AG04449 (cell line): ENCODE results near the gene MYBPC3.

Experiments
- CTCF ChIA-PET: fragments of 350-600 bp; formaldehyde crosslinking; extraction: SDS; loops from one replicate; lab custom pipeline; 2021; ENCODE audit warnings: antibody characterized with exemption; lab: Yijun Ruan, JAX
- POLR2A ChIA-PET: fragments of 400-600, 350-600 bp; formaldehyde crosslinking; extraction: SDS; loops from one replicate; lab custom pipeline; 2020; ENCODE audit warnings: antibody characterized with exemption, inconsistent platforms; lab: Yijun Ruan, JAX
- DNase-seq: peaks from one replicate; pipeline ENCODE4 v3.0.0-alpha.2; 2010; ENCODE audit warnings: low read depth, low spot score
- H3K4me3 ChIP-seq: 2 replicates; pipeline ENCODE4 v1.5.1; 2011; ENCODE audit warnings: low read depth, mild to moderate bottlenecking, control low read depth, low read length
- CTCF ChIP-seq: IDR thresholded peaks from one replicate; pipeline ENCODE4 v1.5.1; 2011; ENCODE audit warnings: mild to moderate bottlenecking, moderate library complexity, low read length, control low read depth, inconsistent platforms; ENCODE audit not compliant: insufficient read depth; ENCODE audit errors: missing control alignments

MYBPC3 gene

DNA sequence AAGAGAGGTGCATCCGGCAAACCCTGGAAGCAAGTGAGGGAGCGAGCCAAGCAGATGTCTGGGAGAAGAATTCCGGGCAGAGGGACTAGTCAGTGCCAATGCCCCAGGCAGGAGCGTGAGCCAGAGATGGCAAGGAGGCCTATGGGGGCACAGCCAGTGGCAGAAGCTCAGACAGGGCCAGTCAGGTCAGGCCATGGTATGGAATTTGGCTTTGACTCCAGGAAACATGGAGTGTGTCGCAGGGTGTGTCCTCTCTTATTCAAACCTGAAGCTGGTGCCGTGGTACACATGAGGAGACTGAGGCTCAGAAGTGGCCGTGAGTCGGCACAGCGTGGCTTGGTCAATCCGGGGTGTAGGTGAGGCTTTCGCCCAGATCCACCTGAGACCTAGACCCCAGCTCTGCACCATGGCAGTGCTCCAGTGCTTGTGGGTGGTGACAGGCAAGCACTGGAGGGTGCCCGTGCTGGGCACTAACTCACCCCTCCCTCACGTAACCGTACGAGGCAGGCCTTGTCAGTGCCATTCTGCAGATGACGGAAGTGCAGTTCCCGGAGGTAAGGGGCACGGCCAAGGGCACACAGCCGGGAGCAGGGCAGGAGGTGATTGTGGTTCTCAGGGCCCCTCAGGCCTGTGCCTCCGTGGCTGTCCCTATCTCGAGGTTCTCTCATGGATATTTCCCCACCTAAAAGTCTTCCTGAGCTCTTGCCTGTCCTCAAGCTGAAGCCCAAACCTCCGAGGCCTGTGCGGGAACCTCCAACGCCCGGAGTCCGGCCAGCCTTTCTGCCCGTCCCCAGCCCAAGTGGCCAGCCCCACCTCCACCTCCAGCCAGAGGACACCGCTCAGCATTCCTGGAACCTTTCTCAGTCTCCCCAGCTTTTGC, 36.4 kb upstream of the MYBPC3 start:
- ChIA-PET CTCF (interaction anchor here (0.9 to 8.3 kb wide), 7 partner anchors 13 to 30 kb away, joined by 3 to 123 read pairs (median 6); no protein-coding TSS in a partner anchor), POLR2A (no interaction called here)
- no peak overlapping the region for H3K4me3 ChIP-seq
- TF ChIP-seq CTCF = no peak
- DNase-seq = no peak

DNA sequence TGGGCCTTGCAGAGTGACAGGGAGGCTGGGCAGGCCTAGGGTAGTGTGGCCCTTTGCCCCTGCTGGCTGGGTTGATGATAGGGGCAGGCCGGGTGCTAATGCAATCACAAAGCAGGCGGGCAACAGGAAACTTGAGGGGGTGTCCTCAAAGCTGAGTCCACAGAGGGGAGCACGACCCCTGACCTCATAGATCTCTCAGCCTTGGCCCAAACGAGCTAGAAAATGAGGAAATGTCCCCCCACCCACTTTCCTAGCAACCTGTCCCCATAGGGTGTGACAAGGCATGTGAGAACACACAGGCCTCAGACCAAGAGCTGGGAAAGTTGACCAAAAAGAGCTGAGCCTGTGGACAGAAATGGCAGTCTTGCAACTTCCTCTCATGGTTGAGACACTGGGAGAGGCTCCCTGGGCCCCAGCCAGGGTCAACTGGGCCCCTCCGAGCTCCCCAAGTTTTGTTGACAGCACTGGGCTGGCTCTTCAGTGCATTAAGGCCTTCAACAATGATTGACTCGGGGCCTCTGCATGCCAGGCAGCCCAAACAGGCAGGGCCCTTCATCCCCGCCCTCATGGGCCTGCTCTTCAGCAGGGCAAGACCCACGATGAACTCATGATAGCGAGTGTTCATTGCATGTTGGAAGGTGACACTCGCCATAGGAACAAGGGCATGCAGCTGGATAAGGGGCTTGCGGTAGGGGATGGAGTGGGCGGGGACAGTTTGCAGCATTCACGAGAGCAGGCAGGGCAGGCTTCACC, 35.6 kb upstream of the MYBPC3 start:
- DNase-seq = no peak
- CTCF ChIA-PET = interaction anchor here (0.7 to 8.3 kb wide), 7 partner anchors 14 to 58 kb away, joined by 4 to 123 read pairs (median 4); no protein-coding TSS in a partner anchor
- POLR2A ChIA-PET = no interaction called here
- TF ChIP-seq CTCF = no peak
- H3K4me3 ChIP-seq = no peak overlapping the region

GRCh38 chr11:47384498-47384897, 32.0 kb upstream of the MYBPC3 start:
- no peak for DNase-seq
- CTCF ChIA-PET = interaction anchor here (3.0 kb wide), 1 partner anchor 11 kb away, joined by 20 read pairs; no protein-coding TSS in a partner anchor
- POLR2A ChIA-PET = no interaction called here
- TF ChIP-seq CTCF = no peak
- H3K4me3 ChIP-seq = no peak overlapping the region

- no peak for DNase-seq
- ChIA-PET CTCF (interaction anchor here (1.4 to 3.0 kb wide), 2 partner anchors 9 to 11 kb away, joined by 4 to 20 read pairs; no protein-coding TSS in a partner anchor), POLR2A (interaction anchor here (0.6 kb wide), 1 partner anchor 44 kb away, joined by 3 read pairs; no protein-coding TSS in a partner anchor)
- no peak overlapping the region for H3K4me3 ChIP-seq
- no peak for TF ChIP-seq CTCF
Observed at GRCh38 chr11:47383071-47383470, 30.6 kb upstream of the MYBPC3 start.

DNA sequence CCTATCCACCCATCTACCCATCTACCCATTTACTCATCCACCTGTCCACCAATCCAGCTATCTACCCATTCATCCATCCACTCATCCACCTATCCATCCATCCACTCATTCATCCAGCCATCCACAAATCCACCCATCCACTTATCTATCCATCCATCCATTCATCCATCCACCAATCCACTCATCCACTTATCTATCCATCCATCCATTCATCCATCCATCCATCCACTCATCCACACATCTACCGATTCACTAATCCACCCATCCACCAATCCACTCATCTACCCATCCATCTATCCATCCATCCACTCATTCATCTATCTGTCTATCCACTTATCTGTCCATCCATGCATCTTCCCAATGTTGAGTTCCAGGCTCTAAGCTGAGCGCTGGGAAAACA, 27.6 kb upstream of the MYBPC3 start:
- ChIA-PET POLR2A (no interaction called here), CTCF (interaction anchor here (1.5 kb wide), 1 partner anchor 14 kb away, joined by 5 read pairs; no protein-coding TSS in a partner anchor)
- no peak for TF ChIP-seq CTCF
- DNase-seq = no peak
- no peak overlapping the region for H3K4me3 ChIP-seq
